Suppressor macrophage treated with lipopolysaccharide for 4 hours (primary cell): Measurements from ENCODE around the gene JADE1.
A peak's percentile ranks its signal among the peaks of the same experiment; 100 is the strongest.

Experiments
- DNase-seq: peaks from one replicate; pipeline ENCODE4 v3.0.0-alpha.2; 2020

The JADE1 gene

DNA sequence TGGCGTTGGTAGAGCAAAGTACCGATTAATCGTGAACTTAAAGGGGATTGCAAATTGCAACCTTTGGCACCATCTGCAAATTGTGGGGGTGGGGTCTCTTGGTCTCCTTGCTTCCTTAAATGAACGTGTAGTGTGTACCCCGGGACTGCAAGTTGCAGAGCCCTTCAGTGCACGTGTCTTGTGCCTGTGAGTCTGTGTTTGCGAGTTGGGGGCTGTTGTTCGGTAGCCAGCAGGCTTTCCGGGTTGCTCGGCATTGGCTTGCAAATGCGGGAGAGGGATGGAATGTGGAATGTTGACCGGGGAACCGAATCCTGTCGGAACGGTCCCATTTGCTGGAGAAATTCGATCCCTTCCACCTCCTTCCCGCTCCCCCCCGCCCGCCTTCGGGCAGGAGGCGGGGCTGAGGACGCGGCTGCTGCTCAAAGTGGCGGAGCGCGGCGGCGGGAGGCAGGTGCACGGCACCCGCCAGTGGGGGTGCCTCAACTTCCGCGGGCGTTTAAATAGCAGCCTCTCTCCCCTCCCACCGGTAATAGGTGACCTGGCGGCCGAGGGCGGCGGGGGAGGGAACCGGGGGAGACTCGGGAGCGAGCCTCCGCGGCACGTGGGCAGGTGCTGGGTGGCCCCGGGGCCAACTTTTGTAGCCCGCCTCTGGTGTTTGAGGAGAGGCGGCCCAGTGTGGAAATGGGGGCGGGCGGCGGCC lies 1.5 kb downstream of the JADE1 start:
- DNase-seq: peak; percentile 34

DNA sequence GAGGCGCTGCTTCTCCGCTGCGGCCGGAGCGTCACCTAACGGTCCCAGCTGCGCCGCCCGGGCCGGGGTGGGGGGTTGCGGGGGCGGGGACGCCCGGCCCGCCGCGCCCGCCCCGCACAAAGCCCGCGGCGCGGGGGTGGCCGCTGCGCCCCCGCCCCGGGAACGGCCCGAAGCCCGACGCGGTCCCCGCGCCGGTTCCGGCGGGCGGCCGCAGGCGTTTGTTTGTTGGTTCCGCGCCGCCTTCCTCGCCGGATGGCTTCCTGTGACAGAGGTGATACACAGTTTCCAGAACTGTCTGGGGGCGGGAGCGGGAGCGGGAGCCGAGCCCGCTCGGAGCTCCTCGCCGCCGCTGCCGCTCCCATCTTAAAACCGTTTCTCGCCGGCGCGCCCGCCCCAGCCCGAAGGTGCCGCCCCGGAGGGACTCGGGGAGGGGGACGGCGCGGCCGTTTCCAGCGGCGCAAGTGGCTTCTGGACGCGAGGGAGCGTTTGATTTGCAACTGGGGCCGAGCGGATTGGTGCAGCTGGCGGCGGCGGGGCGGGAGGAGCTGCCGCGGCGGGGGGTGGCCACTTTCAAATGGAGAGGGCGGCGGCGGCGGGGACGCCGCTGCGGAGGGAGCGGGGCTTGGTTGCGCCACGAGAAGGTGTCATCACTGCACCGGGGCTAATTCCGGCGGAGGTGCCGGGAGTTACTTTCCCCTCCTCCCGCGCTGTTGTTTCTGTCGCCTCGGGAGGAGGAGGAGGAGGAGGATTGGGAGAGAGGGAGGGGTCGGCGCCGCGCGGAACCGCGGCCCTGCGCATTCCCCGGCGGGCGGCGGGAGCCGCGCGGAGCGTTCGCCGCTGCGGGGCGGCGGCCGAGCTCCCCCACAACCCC lies 2.3 kb downstream of the JADE1 start:
- peak; percentile 90 for DNase-seq

DNA sequence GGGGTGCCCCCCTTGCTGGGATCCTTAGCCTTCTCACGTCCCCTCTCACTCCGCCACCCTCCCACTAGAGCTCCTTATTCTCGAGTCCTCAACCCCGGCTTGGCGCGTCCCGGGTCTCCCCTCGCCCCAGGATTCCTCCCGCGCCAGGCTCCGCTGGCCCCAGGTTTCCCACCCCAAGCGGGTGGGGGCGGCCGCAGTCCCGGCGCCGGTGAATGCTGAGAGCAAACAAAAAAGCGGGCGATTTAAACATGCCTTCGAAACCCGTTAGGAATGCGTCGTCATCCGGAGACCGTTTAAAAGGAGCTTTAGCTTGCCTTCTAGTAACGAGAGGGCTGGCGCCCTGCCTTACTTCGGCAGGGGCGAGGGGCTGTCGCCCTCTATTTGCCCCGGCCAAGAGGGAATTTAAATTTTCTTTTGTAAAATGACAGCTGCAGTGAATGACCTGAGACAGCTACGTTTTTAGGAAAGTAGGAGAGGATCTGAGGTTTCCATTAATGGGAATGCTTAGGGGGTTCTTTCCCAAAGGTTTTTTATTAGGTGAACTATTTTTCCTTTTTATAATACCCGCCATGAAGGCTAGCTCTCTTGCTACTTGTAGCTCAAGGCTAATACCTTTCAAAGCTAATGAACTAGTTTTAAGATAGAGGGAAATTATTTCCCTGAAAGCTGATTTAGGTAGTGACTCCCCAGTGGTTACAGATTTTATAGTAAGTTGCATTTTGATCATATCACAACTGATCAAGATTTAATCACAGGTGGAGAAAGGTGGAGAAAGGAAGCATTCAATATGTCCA lies 3.1 kb downstream of the JADE1 start:
- peak; percentile 49 for DNase-seq

DNA sequence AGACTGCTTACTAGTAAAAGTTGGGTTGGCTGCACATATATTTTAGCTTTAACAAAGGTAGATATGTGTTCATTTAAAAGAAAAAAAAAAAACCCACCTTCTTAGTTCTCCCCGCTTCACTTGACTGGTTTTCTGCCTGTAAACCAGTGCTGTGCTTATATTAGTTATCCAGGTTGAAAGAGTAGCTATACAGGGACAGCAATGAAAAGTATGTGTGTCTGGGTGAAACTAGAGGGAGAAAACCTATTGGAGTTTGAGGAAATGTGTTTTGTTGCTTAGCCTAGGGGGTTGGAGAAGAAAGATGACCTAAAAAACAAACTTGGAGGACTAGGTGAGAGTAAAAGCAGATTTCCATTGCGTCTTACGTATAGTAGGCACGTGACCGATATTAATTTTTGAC lies 4.5 kb downstream of the JADE1 start:
- no peak for DNase-seq

DNA sequence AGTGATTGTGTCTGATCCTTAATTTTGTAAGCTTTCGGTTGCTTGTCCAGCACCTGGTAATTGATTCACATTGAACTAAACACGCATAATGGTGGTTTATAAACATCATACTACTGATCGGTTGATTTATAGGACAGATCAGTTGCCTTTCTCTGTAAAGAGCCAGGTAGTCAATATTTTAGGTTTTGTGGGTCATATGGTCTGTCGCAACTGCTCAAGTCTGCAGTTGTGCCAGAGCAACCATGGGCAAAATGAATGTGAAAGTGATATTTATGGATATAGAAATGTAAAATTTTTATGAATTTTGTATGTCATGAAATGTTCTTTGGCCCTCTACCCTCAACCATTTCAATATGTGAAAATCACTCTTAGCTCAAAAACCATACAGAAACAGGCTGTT lies 8.9 kb downstream of the JADE1 start:
- DNase-seq: peak; percentile 24

DNA sequence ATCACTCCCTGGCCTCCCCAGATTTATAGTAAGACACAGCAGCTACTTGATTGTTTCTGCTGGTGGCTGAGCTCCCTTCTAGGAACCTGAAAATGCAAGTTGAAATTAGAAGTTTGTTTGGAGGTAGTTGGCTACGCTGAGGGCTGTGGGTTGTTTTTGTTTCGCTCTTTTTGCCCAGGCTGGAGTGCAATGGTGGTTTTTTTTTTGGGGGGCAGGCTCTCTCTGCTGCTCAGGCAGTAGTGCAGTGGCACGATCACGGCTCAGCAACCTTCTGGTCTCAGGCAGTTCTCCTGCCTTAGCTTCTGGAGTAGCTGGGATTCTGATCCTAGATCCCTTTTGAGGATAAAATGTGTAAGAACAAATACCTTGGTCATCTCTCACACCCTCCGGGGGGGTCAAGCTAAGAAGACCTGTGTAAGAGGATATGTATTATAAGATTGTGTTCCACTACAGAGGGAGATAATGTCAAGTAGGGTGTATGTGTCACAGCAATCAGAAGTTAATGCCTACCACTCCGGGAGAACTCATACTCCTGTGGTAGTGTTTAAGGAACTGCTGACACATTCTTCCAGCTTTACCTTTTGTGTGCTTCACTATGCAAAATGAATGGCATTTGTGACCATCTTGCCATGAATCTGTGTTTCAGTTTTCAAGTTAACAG lies 9.7 kb downstream of the JADE1 start:
- no peak for DNase-seq

DNA sequence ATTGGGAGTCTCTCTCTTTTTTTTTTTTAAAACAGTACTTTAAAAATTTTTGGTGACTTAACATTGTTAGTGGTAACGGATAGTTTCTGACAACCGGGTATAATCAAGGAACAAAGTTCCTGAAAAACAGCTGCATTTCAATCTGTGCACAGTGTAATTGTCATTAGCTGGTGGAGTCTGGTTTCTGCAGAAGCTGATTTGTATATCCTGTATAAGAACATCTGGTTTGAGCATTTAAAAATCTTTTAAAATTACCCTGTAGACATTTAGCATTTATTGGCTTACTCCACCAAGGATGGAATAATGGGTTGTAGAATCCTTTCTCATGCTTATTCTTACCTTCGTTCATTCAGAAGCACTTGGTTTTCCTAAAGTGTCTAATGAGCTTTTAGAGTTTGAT lies 11.2 kb downstream of the JADE1 start:
- no peak for DNase-seq

DNA sequence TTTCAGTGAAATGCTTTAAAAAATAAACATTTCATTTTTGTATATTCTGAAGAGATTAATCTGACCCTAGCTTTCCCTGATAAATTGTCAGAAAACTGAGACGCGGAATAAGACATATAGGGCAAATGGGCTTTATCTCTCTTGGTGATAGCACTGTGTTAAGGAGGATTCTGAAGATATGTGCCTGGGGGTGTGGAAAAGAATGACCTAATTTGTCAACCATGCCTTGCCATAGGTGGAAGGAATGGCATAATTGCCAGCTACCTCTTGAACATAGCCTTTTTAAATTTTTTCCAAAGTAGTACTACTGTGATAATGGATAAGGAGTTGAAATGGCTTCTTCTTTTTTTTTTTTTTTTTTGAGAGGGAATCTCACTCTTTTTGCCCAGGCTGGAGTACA lies 11.7 kb downstream of the JADE1 start:
- DNase-seq: no peak

DNA sequence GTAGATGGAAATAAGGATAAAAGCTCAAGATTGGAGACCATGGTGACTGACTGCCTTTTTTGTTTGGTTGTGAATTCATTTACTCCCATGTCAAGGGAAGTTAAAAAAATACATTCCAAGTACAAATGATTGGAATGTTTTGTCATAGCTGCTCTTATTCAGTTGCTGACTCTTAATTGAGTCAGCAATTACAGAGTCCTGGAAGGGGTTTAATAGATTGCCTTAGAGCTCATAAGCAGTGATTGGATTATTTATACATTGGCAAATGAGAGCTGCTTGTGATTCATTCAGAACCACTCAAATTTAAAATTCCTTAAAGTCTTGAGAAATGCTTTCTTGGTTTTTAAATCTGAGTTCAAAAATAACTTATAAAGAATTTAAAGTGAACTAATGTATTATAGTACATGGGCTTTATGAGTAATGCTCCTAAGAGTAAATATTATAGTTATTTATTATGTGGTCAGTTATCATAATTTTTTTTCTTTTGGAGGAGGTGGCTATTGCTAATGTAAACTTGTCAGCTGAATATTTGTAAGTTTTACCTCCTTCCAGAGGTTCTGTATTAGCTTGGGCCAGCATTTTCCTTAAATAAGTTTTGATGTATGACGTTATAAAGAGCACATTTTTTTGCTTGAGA lies 13.6 kb downstream of the JADE1 start:
- DNase-seq: peak; percentile 13

DNA sequence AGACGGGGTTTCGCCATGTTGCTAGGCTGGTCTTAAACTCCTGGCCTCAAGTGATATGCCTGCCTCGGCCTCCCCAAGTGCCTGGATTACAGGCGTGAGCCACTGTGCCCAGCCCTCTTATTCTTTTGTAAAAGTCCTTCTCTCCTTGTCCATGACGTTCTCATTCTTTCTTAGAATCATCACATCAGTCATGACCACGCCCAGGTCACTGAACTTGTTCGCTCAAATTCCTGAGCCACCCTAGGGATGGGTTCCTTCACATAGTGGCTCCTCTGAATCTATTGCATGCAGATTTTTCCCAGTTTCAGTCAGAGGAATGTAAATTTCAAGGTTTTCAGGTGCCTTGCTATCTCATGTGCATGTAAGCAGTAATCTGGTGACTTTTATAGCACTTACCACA lies 15.7 kb downstream of the JADE1 start:
- DNase-seq: no peak

DNA sequence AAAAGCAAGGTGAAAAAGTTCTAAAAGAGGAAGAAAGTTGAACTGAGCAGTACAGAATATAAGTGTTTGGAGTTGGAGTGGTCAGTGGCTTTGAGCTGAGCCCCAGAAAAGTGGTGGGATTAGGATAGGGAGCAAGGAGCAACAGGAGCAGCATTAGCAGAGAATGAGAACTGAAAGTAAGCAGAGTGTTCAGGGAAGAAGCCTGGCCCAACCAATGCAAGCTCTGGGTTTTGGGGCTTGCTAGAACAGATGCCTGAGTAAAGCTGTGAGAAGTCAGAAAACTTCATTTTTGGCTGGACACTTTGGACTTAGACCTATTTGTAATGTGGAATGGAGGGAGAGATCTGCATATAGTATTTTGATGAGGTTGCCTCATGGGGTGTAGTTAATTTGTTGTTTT lies 17.8 kb downstream of the JADE1 start:
- DNase-seq: no peak

DNA sequence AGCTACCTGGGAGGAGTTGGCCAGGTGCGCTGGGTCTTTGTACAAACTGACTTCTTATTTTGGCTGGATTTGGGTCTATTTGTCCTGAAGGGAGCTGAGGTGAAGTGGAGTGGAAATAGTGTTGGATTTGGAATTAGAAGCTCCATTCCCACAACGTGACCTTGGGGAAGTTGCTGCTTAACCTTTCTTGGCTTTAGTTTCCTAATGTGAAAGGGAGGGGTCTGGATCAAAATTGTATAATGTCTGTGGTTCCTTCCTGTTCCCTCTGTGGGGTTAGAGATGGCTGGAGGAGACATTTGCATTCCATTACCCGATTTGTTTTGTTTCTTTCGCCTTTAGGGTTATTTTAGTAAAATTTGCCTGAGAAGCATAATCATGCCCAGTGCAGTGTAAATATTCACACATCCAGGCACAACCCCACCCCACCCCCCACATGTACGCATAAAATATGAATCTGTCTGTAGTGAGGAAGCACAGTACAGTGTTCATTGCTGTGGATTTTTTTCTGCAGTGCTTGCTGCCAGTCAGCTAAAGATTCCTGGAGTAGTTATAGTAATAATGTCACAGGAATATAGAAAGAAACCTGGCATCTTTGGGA lies 21.5 kb downstream of the JADE1 start:
- DNase-seq: no peak

DNA sequence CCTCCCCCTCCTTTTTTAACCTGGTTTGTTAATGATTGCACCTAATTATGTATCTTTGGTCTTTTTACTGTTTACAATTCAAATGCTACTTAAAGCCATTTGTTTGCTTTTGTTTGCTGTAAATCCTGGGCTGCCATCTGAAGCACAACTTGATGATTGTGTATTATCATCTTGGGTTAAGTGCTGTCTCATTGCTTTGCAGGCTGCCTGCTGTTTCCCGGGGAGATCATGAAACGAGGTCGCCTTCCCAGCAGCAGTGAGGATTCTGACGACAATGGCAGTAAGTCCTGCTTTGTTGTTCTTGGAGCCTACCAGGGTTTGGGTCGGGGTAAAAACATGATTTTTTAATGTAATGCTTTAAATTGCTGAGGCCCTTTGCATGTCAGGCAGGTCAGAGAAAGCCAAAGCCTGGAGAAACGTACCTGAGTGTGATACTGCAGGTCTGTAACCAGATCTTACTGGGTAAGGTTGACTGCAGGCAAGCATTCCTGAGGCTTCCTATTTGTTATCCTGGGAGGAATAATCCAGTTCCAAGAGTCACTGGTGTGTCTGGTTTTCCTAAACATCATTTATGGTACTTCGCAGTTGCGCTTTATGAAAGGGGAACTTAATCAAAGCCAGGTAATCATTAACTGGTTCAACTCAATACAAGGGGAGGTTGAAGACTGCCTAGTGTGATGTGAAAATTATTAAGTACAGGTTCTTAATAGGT lies 22.2 kb downstream of the JADE1 start:
- DNase-seq: no peak

DNA sequence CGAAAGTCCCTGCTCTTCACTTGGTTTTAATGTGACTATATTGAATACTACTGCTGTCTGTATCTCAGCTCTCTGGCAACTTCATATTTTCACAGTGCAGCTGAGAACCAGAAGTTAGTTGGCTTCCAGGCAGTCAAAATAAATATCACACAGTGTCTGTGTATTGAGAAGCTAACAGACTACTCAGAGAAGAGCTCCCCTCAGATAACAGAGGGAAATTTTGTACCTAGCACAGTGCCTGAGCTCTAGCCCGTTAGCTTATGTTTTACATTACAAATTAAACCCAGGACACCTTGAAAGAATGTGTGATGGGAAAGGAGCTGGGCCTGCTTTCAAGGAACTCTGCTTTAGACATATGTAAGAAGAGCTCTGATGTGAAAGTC lies 22.7 kb downstream of the JADE1 start:
- no peak for DNase-seq

DNA sequence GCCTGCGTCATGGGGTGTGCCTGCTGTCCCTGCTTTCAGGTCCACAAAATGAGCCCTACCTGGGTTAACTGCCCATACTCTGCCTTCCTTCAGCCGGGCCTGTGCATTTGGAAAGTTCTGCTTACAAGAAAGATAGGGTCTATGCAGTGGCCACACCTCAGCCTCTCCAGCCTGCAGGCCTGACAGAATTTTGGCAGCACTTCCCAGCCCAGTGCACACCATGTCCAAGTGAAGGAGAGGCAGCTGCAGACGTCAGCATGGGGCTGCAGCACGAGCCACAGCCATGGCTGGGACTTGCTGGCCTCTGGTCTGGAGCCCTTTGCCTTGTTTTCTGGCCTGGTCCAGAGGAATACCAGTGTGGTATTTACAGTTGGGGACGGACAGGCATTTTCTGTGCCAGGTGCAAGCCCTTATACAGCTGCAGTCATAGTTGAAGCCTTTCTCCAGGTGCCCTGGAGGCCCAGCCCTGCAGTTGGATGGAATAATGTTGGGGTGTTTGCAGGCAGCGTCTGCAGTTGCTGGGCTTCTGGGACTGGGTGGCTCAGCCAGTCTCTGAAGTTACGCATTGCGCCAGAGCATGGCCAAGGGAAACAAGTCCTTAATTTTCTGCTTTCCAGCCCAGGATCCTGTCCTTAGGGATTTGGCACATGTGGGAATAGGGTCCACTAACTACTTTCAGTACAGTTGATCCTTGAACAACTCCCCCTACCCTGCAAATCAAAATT lies 26.2 kb downstream of the JADE1 start:
- no peak for DNase-seq

DNA sequence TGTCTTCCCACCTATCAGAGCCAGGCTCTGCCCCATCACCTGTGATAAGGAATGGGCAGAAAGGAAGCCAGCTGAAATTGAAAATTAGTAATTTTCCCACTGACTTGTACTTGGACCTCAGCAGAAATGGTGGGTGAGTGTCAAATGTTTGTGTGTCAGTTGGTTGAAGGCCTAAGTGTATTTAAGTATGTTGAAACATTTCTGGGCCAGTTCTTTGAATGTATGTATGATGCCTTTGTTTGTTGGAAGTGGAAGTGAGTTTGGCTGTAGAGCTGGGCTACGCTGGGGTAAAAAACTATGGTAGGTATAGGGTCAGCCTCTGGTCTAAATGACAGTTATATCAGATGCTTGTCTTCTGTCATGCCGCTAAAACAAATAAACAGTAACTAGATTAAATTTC lies 27.7 kb downstream of the JADE1 start:
- DNase-seq: no peak

DNA sequence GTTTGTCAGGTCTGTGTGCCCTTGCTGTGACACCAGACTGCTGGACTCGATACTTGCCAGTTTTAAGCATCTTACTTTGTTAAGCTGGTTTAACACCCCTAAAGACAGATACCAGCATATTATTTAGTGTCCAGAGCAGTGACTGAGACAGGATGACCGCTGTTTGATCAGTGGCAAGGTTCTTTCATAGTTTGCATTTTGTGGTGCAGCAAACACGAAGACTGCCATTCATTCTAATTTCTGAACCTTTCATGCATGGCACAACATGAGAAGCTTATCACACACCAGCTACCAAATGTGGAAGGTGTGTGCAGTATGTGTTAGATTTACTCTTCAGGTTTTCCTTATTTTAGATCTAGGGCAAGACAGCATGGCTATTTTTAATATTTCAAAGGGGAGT lies 28.2 kb downstream of the JADE1 start:
- DNase-seq: no peak

DNA sequence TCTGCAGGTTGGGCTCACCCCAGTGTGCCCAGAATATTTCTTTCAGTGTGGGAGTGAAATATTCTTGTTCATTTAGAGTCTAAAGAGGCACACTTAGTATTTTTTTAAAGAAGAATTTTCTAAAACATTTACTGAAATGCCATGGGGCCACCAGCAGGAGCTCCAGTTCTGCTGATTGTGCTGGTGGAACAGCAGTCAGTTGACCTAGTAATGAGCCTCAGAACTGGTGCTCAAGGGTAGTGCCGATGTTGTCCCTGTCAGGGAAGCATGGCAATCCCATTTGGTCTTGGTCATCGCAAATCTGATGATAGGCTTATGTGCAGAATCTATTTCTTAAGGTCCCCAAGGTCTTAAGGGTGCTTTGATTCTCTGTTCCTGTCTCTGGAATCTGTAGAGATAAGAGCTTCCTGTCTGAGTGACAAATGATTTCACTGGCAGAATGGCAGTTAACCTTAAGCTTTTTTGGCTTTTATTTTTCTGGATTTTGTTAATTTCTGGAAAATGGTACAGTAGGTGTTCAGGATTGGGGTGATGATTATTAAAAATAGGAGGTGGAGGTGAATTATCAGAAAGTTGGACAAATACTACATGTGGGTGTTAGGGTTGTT lies 31.3 kb downstream of the JADE1 start:
- no peak for DNase-seq

DNA sequence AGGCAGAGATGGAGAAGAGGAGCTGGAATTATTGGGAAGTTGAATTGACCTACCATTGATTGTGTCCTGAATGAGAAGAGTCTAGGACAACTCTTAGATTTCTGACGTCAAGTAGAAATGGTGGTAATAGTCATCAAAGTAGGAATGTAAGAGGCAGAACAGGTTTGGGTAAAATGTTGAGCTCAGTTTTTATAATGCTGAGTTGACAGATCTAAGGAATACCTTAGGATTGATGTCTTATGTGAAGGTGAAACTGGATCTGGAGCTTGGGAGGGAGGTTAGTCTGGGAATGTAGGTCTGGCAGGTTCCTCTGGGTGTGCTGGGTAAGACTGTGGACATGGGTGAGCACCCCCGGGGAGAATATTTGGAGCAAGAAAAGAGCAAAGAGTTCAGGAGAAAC lies 31.9 kb downstream of the JADE1 start:
- no peak for DNase-seq

DNA sequence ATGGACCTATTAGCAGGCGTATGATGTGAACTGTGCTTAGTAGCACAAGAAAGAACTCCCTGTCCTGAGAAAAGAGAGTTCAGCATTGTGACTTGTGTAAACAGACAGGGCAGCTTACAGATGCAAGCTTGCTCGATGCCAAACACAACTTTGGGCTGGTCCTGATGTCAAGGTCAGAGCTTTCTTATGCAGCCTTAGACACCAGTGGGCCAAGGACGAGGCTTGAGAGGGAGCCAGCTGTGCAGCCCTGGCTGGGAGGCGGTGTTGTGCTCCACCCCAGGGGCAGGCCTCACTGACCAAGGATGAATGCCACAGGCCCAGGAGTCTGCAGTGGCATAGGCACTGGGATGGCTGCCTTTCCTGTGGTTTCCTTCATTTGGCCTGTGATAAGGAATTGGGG lies 35.4 kb downstream of the JADE1 start:
- no peak for DNase-seq
